ENCODE results near the gene ZNF367. TPM values are rescaled to one million over a fixed set of nuclear protein-coding genes. Genes with fewer than 3 reads are reported as not detected.

Gene ZNF367
- total and polyA plus RNA-seq, 9 of the 15 experiments (the other 6 are each of a cell fraction or from before 2014, with no cell fraction given): 2.7 to 14.4 (median 10.0) TPM

DNA sequence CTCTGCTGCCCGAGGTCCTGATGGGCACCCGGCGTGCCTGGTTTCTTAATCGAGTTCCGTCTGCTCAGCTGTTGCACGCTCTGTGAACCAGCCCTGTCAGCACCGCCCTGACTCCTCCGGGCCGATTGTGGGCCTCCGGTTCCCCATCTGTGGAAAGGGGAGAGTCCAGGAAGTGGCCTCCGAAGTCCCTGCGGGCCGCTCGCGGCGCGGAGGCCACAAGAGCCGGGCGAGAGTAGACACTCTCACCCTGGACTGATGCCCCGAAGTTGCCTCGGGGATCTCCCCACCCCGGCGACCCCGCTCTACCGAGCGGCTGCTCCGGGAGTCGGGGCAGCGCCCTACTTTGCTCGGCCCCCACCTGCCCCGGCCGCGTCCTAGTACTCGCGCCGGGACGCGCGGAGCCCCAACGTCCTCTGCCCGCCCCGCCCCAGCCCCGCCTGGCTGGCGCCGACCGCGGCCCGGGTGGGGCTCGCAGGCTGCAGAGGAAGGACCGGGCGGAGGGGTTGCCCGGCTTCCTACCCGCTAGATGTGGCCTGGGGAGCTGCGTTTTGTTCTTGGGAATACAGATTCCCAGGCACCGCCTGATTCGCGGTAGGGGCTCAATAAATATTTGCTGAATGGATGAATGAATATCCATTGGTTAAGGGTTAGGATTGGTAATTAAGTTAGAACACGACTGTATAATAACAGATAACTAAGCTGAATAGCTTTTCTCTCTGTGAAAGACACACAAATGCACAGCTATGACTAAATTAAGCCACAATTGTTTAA, 935 bp upstream of the ZNF367 start (continued):
- TF ChIP-seq RAD51 (IDR thresholded peaks at IDR 0.05; ENCODE audit: borderline replicate concordance, low read depth) (no peak), CTBP1 (IDR thresholded peaks at IDR 0.05; ENCODE audit: borderline replicate concordance) (peak; percentile 74), ZNF12 (CRISPR knock-in tag; IDR thresholded peaks at IDR 0.05) (0 out of 2 replicates have a peak, but pooled peaks have one; percentile 34), MTA3 (IDR thresholded peaks at IDR 0.05; ENCODE audit: borderline replicate concordance) (peak; percentile 85), KDM2B (CRISPR knock-in tag; IDR thresholded peaks at IDR 0.05) (no peak), RBBP5 (IDR thresholded peaks at IDR 0.05; ENCODE audit: borderline replicate concordance, insufficient read depth, low read length, poor library complexity, severe bottlenecking) (peak; percentile 68), RBFOX2 (IDR thresholded peaks at IDR 0.05; ENCODE audit: low read depth, low read length) (peak; percentile 77)
- TF ChIP-seq, protein P1, sequence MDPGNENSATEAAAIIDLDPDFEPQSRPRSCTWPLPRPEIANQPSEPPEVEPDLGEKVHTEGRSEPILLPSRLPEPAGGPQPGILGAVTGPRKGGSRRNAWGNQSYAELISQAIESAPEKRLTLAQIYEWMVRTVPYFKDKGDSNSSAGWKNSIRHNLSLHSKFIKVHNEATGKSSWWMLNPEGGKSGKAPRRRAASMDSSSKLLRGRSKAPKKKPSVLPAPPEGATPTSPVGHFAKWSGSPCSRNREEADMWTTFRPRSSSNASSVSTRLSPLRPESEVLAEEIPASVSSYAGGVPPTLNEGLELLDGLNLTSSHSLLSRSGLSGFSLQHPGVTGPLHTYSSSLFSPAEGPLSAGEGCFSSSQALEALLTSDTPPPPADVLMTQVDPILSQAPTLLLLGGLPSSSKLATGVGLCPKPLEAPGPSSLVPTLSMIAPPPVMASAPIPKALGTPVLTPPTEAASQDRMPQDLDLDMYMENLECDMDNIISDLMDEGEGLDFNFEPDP (CRISPR knock-in tag; IDR thresholded peaks at IDR 0.05): peak; percentile 72; the same call in 1 of the 2 replicates
- TF ChIP-seq, protein P2, sequence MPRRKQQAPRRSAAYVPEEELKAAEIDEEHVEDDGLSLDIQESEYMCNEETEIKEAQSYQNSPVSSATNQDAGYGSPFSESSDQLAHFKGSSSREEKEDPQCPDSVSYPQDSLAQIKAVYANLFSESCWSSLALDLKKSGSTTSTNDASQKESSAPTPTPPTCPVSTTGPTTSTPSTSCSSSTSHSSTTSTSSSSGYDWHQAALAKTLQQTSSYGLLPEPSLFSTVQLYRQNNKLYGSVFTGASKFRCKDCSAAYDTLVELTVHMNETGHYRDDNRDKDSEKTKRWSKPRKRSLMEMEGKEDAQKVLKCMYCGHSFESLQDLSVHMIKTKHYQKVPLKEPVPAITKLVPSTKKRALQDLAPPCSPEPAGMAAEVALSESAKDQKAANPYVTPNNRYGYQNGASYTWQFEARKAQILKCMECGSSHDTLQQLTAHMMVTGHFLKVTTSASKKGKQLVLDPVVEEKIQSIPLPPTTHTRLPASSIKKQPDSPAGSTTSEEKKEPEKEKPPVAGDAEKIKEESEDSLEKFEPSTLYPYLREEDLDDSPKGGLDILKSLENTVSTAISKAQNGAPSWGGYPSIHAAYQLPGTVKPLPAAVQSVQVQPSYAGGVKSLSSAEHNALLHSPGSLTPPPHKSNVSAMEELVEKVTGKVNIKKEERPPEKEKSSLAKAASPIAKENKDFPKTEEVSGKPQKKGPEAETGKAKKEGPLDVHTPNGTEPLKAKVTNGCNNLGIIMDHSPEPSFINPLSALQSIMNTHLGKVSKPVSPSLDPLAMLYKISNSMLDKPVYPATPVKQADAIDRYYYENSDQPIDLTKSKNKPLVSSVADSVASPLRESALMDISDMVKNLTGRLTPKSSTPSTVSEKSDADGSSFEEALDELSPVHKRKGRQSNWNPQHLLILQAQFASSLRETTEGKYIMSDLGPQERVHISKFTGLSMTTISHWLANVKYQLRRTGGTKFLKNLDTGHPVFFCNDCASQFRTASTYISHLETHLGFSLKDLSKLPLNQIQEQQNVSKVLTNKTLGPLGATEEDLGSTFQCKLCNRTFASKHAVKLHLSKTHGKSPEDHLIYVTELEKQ (CRISPR knock-in tag; IDR thresholded peaks at IDR 0.05): no peak
- TF ChIP-seq, protein P3, sequence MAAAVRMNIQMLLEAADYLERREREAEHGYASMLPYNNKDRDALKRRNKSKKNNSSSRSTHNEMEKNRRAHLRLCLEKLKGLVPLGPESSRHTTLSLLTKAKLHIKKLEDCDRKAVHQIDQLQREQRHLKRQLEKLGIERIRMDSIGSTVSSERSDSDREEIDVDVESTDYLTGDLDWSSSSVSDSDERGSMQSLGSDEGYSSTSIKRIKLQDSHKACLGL (CRISPR knock-in tag; IDR thresholded peaks at IDR 0.05; ENCODE audit: borderline replicate concordance, poor library complexity, severe bottlenecking): no peak
- TF ChIP-seq, protein P4, sequence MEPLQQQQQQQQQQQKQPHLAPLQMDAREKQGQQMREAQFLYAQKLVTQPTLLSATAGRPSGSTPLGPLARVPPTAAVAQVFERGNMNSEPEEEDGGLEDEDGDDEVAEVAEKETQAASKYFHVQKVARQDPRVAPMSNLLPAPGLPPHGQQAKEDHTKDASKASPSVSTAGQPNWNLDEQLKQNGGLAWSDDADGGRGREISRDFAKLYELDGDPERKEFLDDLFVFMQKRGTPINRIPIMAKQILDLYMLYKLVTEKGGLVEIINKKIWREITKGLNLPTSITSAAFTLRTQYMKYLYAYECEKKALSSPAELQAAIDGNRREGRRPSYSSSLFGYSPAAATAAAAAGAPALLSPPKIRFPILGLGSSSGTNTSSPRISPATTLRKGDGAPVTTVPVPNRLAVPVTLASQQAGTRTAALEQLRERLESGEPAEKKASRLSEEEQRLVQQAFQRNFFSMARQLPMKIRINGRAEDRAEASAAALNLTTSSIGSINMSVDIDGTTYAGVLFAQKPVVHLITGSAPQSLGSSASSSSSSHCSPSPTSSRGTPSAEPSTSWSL (CRISPR knock-in tag; IDR thresholded peaks at IDR 0.05; ENCODE audit: borderline replicate concordance): no peak
- TF ChIP-seq, protein P5, sequence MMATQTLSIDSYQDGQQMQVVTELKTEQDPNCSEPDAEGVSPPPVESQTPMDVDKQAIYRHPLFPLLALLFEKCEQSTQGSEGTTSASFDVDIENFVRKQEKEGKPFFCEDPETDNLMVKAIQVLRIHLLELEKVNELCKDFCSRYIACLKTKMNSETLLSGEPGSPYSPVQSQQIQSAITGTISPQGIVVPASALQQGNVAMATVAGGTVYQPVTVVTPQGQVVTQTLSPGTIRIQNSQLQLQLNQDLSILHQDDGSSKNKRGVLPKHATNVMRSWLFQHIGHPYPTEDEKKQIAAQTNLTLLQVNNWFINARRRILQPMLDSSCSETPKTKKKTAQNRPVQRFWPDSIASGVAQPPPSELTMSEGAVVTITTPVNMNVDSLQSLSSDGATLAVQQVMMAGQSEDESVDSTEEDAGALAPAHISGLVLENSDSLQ (IDR thresholded peaks at IDR 0.05): no peak

Measured in K562 (cell line).